CD14-positive monocyte (primary cell): ENCODE measurements around the gene SELPLG. TPM values are rescaled to one million over a fixed set of nuclear protein-coding genes. Genes with fewer than 3 reads are reported as not detected.

Source experiments
- DNase-seq, 3 donors: peaks; one replicate each; pipeline ENCODE4 v3.0.0-alpha.2; 2011 to 2022
- H2AFZ ChIP-seq: 2 replicates; pipeline ENCODE4 v1.6.0; 2012; ENCODE audit warnings: mild to moderate bottlenecking, low read depth, low read length, inconsistent platforms; ENCODE audit not compliant: insufficient read depth, poor library complexity, severe bottlenecking
- H3K27ac ChIP-seq, 2 donors: 1 replicate in 1 of 2; 2 replicates in 1 of 2; pipeline ENCODE4 v1.5.1; 2012 to 2013; ENCODE audit warnings: low read length in 2 of 2, control low read depth in 1 of 2, inconsistent platforms in 1 of 2, low read depth in 1 of 2, mild to moderate bottlenecking in 1 of 2
- H3K27me3 ChIP-seq, 2 donors: one replicate each; pipeline versions ENCODE4 v1.6.0 to v1.6.1; 2011 to 2013; ENCODE audit warnings: low read length in 2 of 2; ENCODE audit not compliant: control insufficient read depth in 2 of 2, insufficient read depth in 2 of 2
- H3K36me3 ChIP-seq, 2 donors: replicated peaks in 1 of 2; 1 replicate in 1 of 2; 2 replicates in 1 of 2; pipeline versions ENCODE4 v1.5.1 to v1.6.1; 2012 to 2013; ENCODE audit warnings: low read length in 2 of 2, control low read depth in 1 of 2, inconsistent platforms in 1 of 2, mild to moderate bottlenecking in 1 of 2; ENCODE audit not compliant: insufficient read depth in 2 of 2, control insufficient read depth in 1 of 2
- H3K4me1 ChIP-seq, 2 donors: 1 replicate in 1 of 2; 2 replicates in 1 of 2; pipeline versions ENCODE4 v1.5.1 to v1.6.1; 2012 to 2013; ENCODE audit warnings: low read length in 2 of 2, control low read depth in 1 of 2, inconsistent platforms in 1 of 2, mild to moderate bottlenecking in 1 of 2, moderate library complexity in 1 of 2; ENCODE audit not compliant: insufficient read depth in 2 of 2, control insufficient read depth in 1 of 2
- H3K4me2 ChIP-seq: replicated peaks from 2 replicates; pipeline ENCODE3; 2012; ENCODE audit warnings: low read length, moderate library complexity, mild to moderate bottlenecking; ENCODE audit not compliant: poor library complexity, severe bottlenecking; ENCODE audit errors: extremely low read depth
- H3K4me3 ChIP-seq, 3 experiments: fragments of 200-600 bp in 1 of 3; sonication (generic) in 1 of 3; replicated peaks in 1 of 3; 1 replicate in 2 of 3; 2 replicates in 1 of 3; pipeline ENCODE4 v1.5.1; 2011 to 2013; ENCODE audit warnings: low read length in 3 of 3, mild to moderate bottlenecking in 3 of 3, control low read depth in 2 of 3, low read depth in 2 of 3, inconsistent platforms in 1 of 3, moderate library complexity in 1 of 3
- H3K79me2 ChIP-seq: 2 replicates; pipeline ENCODE4 v1.6.0; 2012; ENCODE audit warnings: mild to moderate bottlenecking, control low read depth, inconsistent platforms, low read length, moderate library complexity; ENCODE audit not compliant: insufficient read depth
- H3K9ac ChIP-seq: 2 replicates; pipeline ENCODE4 v1.6.0; 2017; ENCODE audit warnings: low read length, mild to moderate bottlenecking; ENCODE audit not compliant: insufficient read depth, poor library complexity, severe bottlenecking
- H3K9me3 ChIP-seq, 2 donors: replicated peaks in 1 of 2; 1 replicate in 1 of 2; 2 replicates in 1 of 2; pipeline versions ENCODE4 v1.5.1 to v1.6.1; 2012 to 2013; ENCODE audit warnings: low read length in 2 of 2, control low read depth in 1 of 2; ENCODE audit not compliant: control insufficient read depth in 1 of 2, insufficient read depth in 1 of 2
- H4K20me1 ChIP-seq: 2 replicates; pipeline ENCODE4 v1.6.0; 2012; ENCODE audit warnings: mild to moderate bottlenecking, low read length, control low read depth, moderate library complexity; ENCODE audit not compliant: insufficient read depth
- H3K27ac Mint-ChIP-seq, 7 donors: one replicate each; pipeline ENCODE4 v1.8.0; 2020; ENCODE audit warnings: mild to moderate bottlenecking in 7 of 7, mixed read lengths in 7 of 7, moderate library complexity in 6 of 7, inconsistent platforms in 2 of 7
- H3K27me3 Mint-ChIP-seq, 3 donors: one replicate each; pipeline ENCODE4 v1.8.0; 2021 to 2022; ENCODE audit warnings: low read depth in 3 of 3, mild to moderate bottlenecking in 3 of 3, mixed read lengths in 3 of 3, moderate library complexity in 3 of 3, inconsistent platforms in 1 of 3
- H3K36me3 Mint-ChIP-seq, 2 donors: one replicate each; pipeline ENCODE4 v1.8.0; 2020; ENCODE audit warnings: mixed read lengths in 2 of 2, inconsistent platforms in 1 of 2, mild to moderate bottlenecking in 1 of 2
- H3K4me1 Mint-ChIP-seq: one replicate; pipeline ENCODE4 v1.8.0; 2020; ENCODE audit warnings: mild to moderate bottlenecking, mixed read lengths
- H3K4me3 Mint-ChIP-seq, 2 donors: one replicate each; pipeline ENCODE4 v1.8.0; 2020; ENCODE audit warnings: mild to moderate bottlenecking in 2 of 2, mixed read lengths in 2 of 2, moderate library complexity in 1 of 2
- H3K9me3 Mint-ChIP-seq, 7 donors: one replicate each; pipeline ENCODE4 v1.8.0; 2020 to 2022; ENCODE audit warnings: mixed read lengths in 7 of 7, mild to moderate bottlenecking in 6 of 7, moderate library complexity in 6 of 7, inconsistent platforms in 2 of 7
- WGBS: methylation state at CpG from one replicate; pipeline ENCODE4 v1.1.5; 2013; ENCODE audit warnings: missing lambda C conversion rate; ENCODE audit not compliant: insufficient coverage; 5-methylcytosine and 5-hydroxymethylcytosine counted together
- intact Hi-C, 2 donors: fragments of 100-400 bp; cut with micrococcal nuclease; formaldehyde crosslinking; loops; one replicate each; pipeline versions ENCODE4 v1.15.0 to v1.15.1; 2023
- polyA plus RNA-seq, 3 donors: library from polyadenylated mRNA; depleted of rRNA in 1 of 3; unstranded in 2 of 3; stranded (reverse) in 1 of 3; fragments of 300-500 nt in 2 of 3; fragments of >200 nt in 1 of 3; fragmentation: Illumina TruSeq in 2 of 3; gene quantifications; 1 replicate in 2 of 3; 2 replicates in 1 of 3; pipeline ENCODE4 v1.2.3, GENCODE V29; 2012 to 2021
- TF ChIP-seq, protein P1 (sequence below): fragments of 200-600 bp; IDR thresholded peaks from one replicate; pipeline ENCODE4 v1.8.0; 2022; ENCODE audit warnings: antibody characterized with exemption, mild to moderate bottlenecking

Gene SELPLG
- polyA plus RNA-seq, 3 donors = 193 to 349 (median 247) TPM

- peaks cover 28% of the 10 kb centered on the region for H3K4me1 Mint-ChIP-seq
- peak overlapping the region in 6 of 7 donors; percentile 8 to 76 (median 55) for H3K27ac Mint-ChIP-seq
- TF ChIP-seq, protein P1, sequence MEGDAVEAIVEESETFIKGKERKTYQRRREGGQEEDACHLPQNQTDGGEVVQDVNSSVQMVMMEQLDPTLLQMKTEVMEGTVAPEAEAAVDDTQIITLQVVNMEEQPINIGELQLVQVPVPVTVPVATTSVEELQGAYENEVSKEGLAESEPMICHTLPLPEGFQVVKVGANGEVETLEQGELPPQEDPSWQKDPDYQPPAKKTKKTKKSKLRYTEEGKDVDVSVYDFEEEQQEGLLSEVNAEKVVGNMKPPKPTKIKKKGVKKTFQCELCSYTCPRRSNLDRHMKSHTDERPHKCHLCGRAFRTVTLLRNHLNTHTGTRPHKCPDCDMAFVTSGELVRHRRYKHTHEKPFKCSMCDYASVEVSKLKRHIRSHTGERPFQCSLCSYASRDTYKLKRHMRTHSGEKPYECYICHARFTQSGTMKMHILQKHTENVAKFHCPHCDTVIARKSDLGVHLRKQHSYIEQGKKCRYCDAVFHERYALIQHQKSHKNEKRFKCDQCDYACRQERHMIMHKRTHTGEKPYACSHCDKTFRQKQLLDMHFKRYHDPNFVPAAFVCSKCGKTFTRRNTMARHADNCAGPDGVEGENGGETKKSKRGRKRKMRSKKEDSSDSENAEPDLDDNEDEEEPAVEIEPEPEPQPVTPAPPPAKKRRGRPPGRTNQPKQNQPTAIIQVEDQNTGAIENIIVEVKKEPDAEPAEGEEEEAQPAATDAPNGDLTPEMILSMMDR = no peak
- no peak overlapping the region for H2AFZ ChIP-seq
- H4K20me1 ChIP-seq = peaks cover 49% of the 10 kb centered on the region
- no peak overlapping the region for H3K4me3 ChIP-seq
- H3K9ac ChIP-seq = no peak overlapping the region
- no peak overlapping the region for H3K4me3 Mint-ChIP-seq
- peaks cover 61 to 64% of the 10 kb centered on the region in 2 donors for H3K36me3 Mint-ChIP-seq
- H3K9me3 Mint-ChIP-seq = peaks cover 0 to 3% (median 0%) of the 10 kb centered on the region in 7 donors
- no peaks in the 10 kb centered on the region for H3K9me3 ChIP-seq
- WGBS = 90% methylated on average over 2 of the region's 3 CpGs
- H3K4me1 ChIP-seq = peaks cover 27 to 30% of the 10 kb centered on the region in 2 donors
- DNase-seq = no peak
- peaks cover 0 to 2% (median 0%) of the 10 kb centered on the region in 3 donors for H3K27me3 Mint-ChIP-seq
- no peak overlapping the region for H3K27ac ChIP-seq
- intact Hi-C loops = no loop called here
- peaks cover 28 to 43% of the 10 kb centered on the region in 2 donors for H3K36me3 ChIP-seq
- peaks cover 87% of the 10 kb centered on the region for H3K79me2 ChIP-seq
- H3K27me3 ChIP-seq = no peaks in the 10 kb centered on the region
- H3K4me2 ChIP-seq = no peak overlapping the region
Observed at GRCh38 chr12:108671110-108671509, 37.4 kb upstream of the SELPLG start.

- TF ChIP-seq, protein P1 = no peak
- Histone ChIP-seq H4K20me1 (peaks cover 39% of the 10 kb centered on the region), H3K27me3 (no peaks in the 10 kb centered on the region), H3K4me1 (peaks cover 37 to 39% of the 10 kb centered on the region in 2 donors), H3K9me3 (no peaks in the 10 kb centered on the region), H3K9ac (no peak overlapping the region), H3K79me2 (peaks cover 89% of the 10 kb centered on the region), H3K27ac (peak overlapping the region in 1 of 2 donors; percentile 47), H3K4me3 (no peak overlapping the region), H3K36me3 (peaks cover 22 to 33% of the 10 kb centered on the region in 2 donors), H2AFZ (no peak overlapping the region), H3K4me2 (no peak overlapping the region)
- intact Hi-C loops = no loop called here
- 80% methylated on average over 2 of the region's 7 CpGs for WGBS
- H3K4me1 Mint-ChIP-seq = peaks cover 37% of the 10 kb centered on the region
- H3K4me3 Mint-ChIP-seq = no peak overlapping the region
- H3K27ac Mint-ChIP-seq = peak overlapping the region; percentile 19 to 76 (median 59)
- peaks cover 0 to 2% (median 0%) of the 10 kb centered on the region in 3 donors for H3K27me3 Mint-ChIP-seq
- DNase-seq = no peak
- peaks cover 0 to 3% (median 0%) of the 10 kb centered on the region in 7 donors for H3K9me3 Mint-ChIP-seq
- H3K36me3 Mint-ChIP-seq = peaks cover 59 to 62% of the 10 kb centered on the region in 2 donors
Observed at GRCh38 chr12:108670066-108670631, 36.5 kb upstream of the SELPLG start.
